Islet precursor cell (in vitro differentiated cells): Measurements from ENCODE around the gene FAP.
A peak's percentile ranks its signal among the peaks of the same experiment; 100 is the strongest.

Source experiments
- DNase-seq: peaks from one replicate; pipeline ENCODE4 v3.0.0-alpha.2; 2018

FAP gene

GRCh38 chr2:162234620-162235462 is 8.4 kb downstream of the FAP start:
- DNase-seq: no peak

- DNase-seq: no peak
Measured at GRCh38 chr2:162233197-162233596, 10.0 kb downstream of the FAP start.

- no peak for DNase-seq
Measured at GRCh38 chr2:162232671-162233070, 10.6 kb downstream of the FAP start.

- DNase-seq: no peak
Measured at GRCh38 chr2:162232027-162232426, 11.2 kb downstream of the FAP start.

- peak; percentile 76 for DNase-seq
Measured at GRCh38 chr2:162230761-162231160, 12.5 kb downstream of the FAP start.

GRCh38 chr2:162226836-162227235 is 16.4 kb downstream of the FAP start:
- DNase-seq: no peak

- DNase-seq: peak; percentile 89
Measured at GRCh38 chr2:162221064-162221463, 22.2 kb downstream of the FAP start.

GRCh38 chr2:162220368-162220767 is 22.9 kb downstream of the FAP start:
- DNase-seq: no peak

- DNase-seq: no peak
Measured at GRCh38 chr2:162219426-162219825, 23.8 kb downstream of the FAP start.

GRCh38 chr2:162217598-162217997 is 25.6 kb downstream of the FAP start:
- DNase-seq: no peak

- no peak for DNase-seq
Measured at GRCh38 chr2:162215162-162215561, 28.1 kb downstream of the FAP start.

- no peak for DNase-seq
Measured at GRCh38 chr2:162212366-162212765, 30.9 kb downstream of the FAP start.

- DNase-seq: no peak
Measured at GRCh38 chr2:162211732-162212131, 31.5 kb downstream of the FAP start.

GRCh38 chr2:162210385-162210784 is 32.9 kb downstream of the FAP start:
- no peak for DNase-seq

GRCh38 chr2:162202203-162202602 is 41.0 kb downstream of the FAP start:
- no peak for DNase-seq

- DNase-seq: no peak
Measured at GRCh38 chr2:162200636-162201035, 42.6 kb downstream of the FAP start.

- no peak for DNase-seq
Measured at GRCh38 chr2:162199913-162200312, 43.3 kb downstream of the FAP start.

GRCh38 chr2:162198239-162198638 is 45.0 kb downstream of the FAP start:
- DNase-seq: no peak

- no peak for DNase-seq
Measured at GRCh38 chr2:162197069-162197825, 46.0 kb downstream of the FAP start.

- no peak for DNase-seq
Measured at GRCh38 chr2:162196638-162197037, 46.6 kb downstream of the FAP start.

- no peak for DNase-seq
Measured at GRCh38 chr2:162188451-162188850, 54.8 kb downstream of the FAP start.

- no peak for DNase-seq
Measured at GRCh38 chr2:162185541-162186232, 57.6 kb downstream of the FAP start.

GRCh38 chr2:162184821-162185450 is 58.3 kb downstream of the FAP start:
- DNase-seq: no peak
